PC-3 (cell line): Measurements from ENCODE around the gene KCTD11. TPM values are rescaled to one million over a fixed set of nuclear protein-coding genes. Genes with fewer than 3 reads are reported as not detected.

Experiments used
- ATAC-seq: fragments of 200-7000 bp; cut with Tn5 transposase; 2 replicates; pipeline ENCODE4 v1.9.1; 2020; ENCODE audit warnings: mild to moderate bottlenecking, moderate library complexity
- BruUV-seq: library from RNA; stranded (reverse); fragments of 400-500 nt; replicated peaks from 2 replicates; lab custom pipeline; 2021; lab: Mats Ljungman, UMichigan
- CTCF ChIA-PET: fragments of 300-600 bp; sonication (Branson Sonifier 250); formaldehyde crosslinking; loops from one replicate; lab custom pipeline; 2022; ENCODE audit warnings: antibody characterized with exemption; lab: Charles Lee
- POLR2A ChIA-PET: fragments of 300-600 bp; sonication (Branson Sonifier 250); formaldehyde crosslinking; loops from one replicate; lab custom pipeline; 2022; ENCODE audit warnings: antibody characterized with exemption; ENCODE audit not compliant: unreplicated experiment; lab: Charles Lee
- DNase-seq: peaks from one replicate; pipeline ENCODE4 v3.0.0-alpha.2; 2015
- H2AFZ ChIP-seq: fragments of 300-600 bp; sonication (generic); 2 replicates; pipeline ENCODE4 v1.6.0; 2016; ENCODE audit warnings: antibody characterized with exemption, low read length
- H3F3A ChIP-seq: fragments of 300-600 bp; sonication (generic); one replicate; pipeline ENCODE4 v1.6.0; 2017; ENCODE audit warnings: antibody characterized with exemption, low read length, control low read depth, mild to moderate bottlenecking; ENCODE audit not compliant: unreplicated experiment
- H3K27ac ChIP-seq: fragments of 300-600 bp; sonication (generic); 2 replicates; pipeline ENCODE4 v1.5.1; 2016; ENCODE audit warnings: mild to moderate bottlenecking, low read length
- H3K27me3 ChIP-seq: fragments of 300-600 bp; sonication (generic); 2 replicates; pipeline ENCODE4 v1.6.1; 2016; ENCODE audit warnings: low read length, mixed read lengths
- H3K36me3 ChIP-seq: fragments of 300-600 bp; sonication (generic); 2 replicates; pipeline ENCODE4 v1.6.1; 2016; ENCODE audit warnings: low read depth, mixed run types, low read length, mixed read lengths
- H3K4me1 ChIP-seq: fragments of 300-600 bp; sonication (generic); 2 replicates; pipeline ENCODE4 v1.5.1; 2016; ENCODE audit warnings: low read length; ENCODE audit not compliant: insufficient read depth
- H3K4me2 ChIP-seq: fragments of 300-600 bp; sonication (generic); 2 replicates; pipeline ENCODE4 v1.6.0; 2016; ENCODE audit warnings: low read length
- H3K4me3 ChIP-seq: fragments of 300-600 bp; sonication (generic); 2 replicates; pipeline ENCODE4 v1.5.1; 2016; ENCODE audit warnings: mild to moderate bottlenecking, low read length, mixed read lengths
- H3K79me2 ChIP-seq: fragments of 300-600 bp; sonication (generic); 2 replicates; pipeline ENCODE4 v1.6.1; 2017; ENCODE audit warnings: low read length, mixed read lengths
- H3K9ac ChIP-seq: fragments of 300-600 bp; sonication (generic); 2 replicates; pipeline ENCODE4 v1.6.0; 2016; ENCODE audit warnings: mild to moderate bottlenecking, low read length
- H3K9me2 ChIP-seq: fragments of 300-600 bp; sonication (generic); replicated peaks from 2 replicates; pipeline ENCODE4 v1.6.1; 2016; ENCODE audit warnings: mixed run types, low read length, mixed read lengths
- H3K9me3 ChIP-seq: fragments of 300-600 bp; sonication (generic); 2 replicates; pipeline ENCODE4 v1.6.1; 2016; ENCODE audit warnings: low read length, mixed read lengths
- H4K20me1 ChIP-seq: fragments of 300-600 bp; sonication (generic); 2 replicates; pipeline ENCODE4 v1.6.1; 2016; ENCODE audit warnings: low read length, mixed read lengths
- CTCF ChIP-seq: fragments of 300-600 bp; sonication (generic); conservative IDR thresholded peaks from 2 replicates; pipeline ENCODE4 v1.5.1; 2017; ENCODE audit warnings: antibody characterized with exemption, low read depth, mild to moderate bottlenecking, low read length
- EZH2 ChIP-seq: fragments of 300-600 bp; sonication (generic); IDR thresholded peaks from one replicate; pipeline ENCODE4 v1.6.1; 2017; ENCODE audit warnings: antibody characterized with exemption, mild to moderate bottlenecking, low read length; ENCODE audit not compliant: unreplicated experiment
- EZH2phosphoT487 ChIP-seq: fragments of 300-600 bp; sonication (generic); IDR thresholded peaks from 2 replicates; pipeline ENCODE4 v1.6.1; 2018; ENCODE audit warnings: mild to moderate bottlenecking, antibody characterized with exemption, low read length, borderline replicate concordance
- intact Hi-C: fragments of 100-400 bp; cut with micrococcal nuclease; formaldehyde crosslinking; loops from 2 replicates; pipeline ENCODE4 v1.9.0; 2023
- total RNA-seq: library from RNA; depleted of rRNA; stranded (reverse); fragments of >200 nt; gene quantifications from 2 replicates; pipeline ENCODE4 v1.2.3, GENCODE V29; 2014

KCTD11 gene
- total RNA-seq, 1 experiment from 2014 or later, result 7.0 TPM

GRCh38 chr17:7380321-7380720 is 28.4 kb downstream of the KCTD11 start:
- CTCF ChIA-PET, result no interaction called here

GRCh38 chr17:7380855-7381683 is 29.1 kb downstream of the KCTD11 start, which contains the start of gene TNK1:
Gene TNK1, plus strand, starts transcription at chr17:7381089. Its CDS starts 1,838 bp downstream, at chr17:7382927.
- Histone ChIP-seq H3K4me1 (peaks cover 6% of the 10 kb centered on the region; the same call in 1 of the 2 replicates), H3K36me3 (no peaks in the 10 kb centered on the region), H2AFZ (peak within 1 kb of the TSS; percentile 86), H3K4me2 (peak within 1 kb of the TSS; percentile 95), H3F3A (no peaks in the 10 kb centered on the region), H3K9ac (peak within 1 kb of the TSS; percentile 73), H3K27me3 (no peaks in the 10 kb centered on the region), H3K79me2 (peaks cover 4% of the 10 kb centered on the region; the same call in 1 of the 2 replicates), H3K9me3 (no peaks in the 10 kb centered on the region), H3K9me2 (no peaks in the 10 kb centered on the region), H3K27ac (no peak within 1 kb of the TSS), H3K4me3 (peak within 1 kb of the TSS; percentile 87), H4K20me1 (no peaks in the 10 kb centered on the region)
- ATAC-seq (peak; percentile 74), DNase-seq (peak; percentile 49)
- intact Hi-C loops, result no loop called here
- ChIA-PET POLR2A (interaction anchor here (0.6 kb wide), 1 partner anchor 19 kb away, joined by 3 read pairs; no protein-coding TSS in a partner anchor), CTCF (no interaction called here)
- TF ChIP-seq EZH2phosphoT487, result no peak
- TF ChIP-seq EZH2, result no peak
- no peak for TF ChIP-seq CTCF
- BruUV-seq, result no TSS peak

More at GRCh38 chr17:7380321-7380720, 28.4 kb downstream of the KCTD11 start:
- Histone ChIP-seq H3K4me1 (peaks cover 6% of the 10 kb centered on the region; the same call in 1 of the 2 replicates), H3K27me3 (no peaks in the 10 kb centered on the region), H3K4me3 (peak overlapping the region; percentile 87), H2AFZ (peak overlapping the region; percentile 86), H3K79me2 (peaks cover 4% of the 10 kb centered on the region; the same call in 1 of the 2 replicates), H3K4me2 (peak overlapping the region; percentile 95), H3K27ac (no peak overlapping the region), H3K9ac (peak overlapping the region; percentile 73), H3K9me2 (no peaks in the 10 kb centered on the region), H4K20me1 (no peaks in the 10 kb centered on the region), H3K9me3 (no peaks in the 10 kb centered on the region), H3K36me3 (no peaks in the 10 kb centered on the region), H3F3A (no peaks in the 10 kb centered on the region)
- ATAC-seq (no peak), DNase-seq (peak; percentile 11)
- TF ChIP-seq CTCF (no peak), EZH2 (no peak), EZH2phosphoT487 (no peak)
- POLR2A ChIA-PET, result no interaction called here
- no TSS peak for BruUV-seq
- intact Hi-C loops, result no loop called here
